ENCODE data around the gene SPTBN4.

- TF ChIP-seq EZH2 (IDR thresholded peaks at IDR 0.05; ENCODE audit: borderline replicate concordance, insufficient read depth, low read depth, low read length, poor library complexity, severe bottlenecking) (no peak), CTCF (IDR thresholded peaks at IDR 0.05) (no peak)
Observed at GRCh38 chr19:40419066-40419612, 47.7 kb upstream of the SPTBN4 start.

Measured in B cell (primary cell).